ENCODE results near the gene KRT222. TPM values are rescaled to one million over a fixed set of nuclear protein-coding genes. Genes with fewer than 3 reads are reported as not detected.

KRT222 gene
- polyA plus RNA-seq, 2 donors: 0.43 to 0.59 TPM

DNA sequence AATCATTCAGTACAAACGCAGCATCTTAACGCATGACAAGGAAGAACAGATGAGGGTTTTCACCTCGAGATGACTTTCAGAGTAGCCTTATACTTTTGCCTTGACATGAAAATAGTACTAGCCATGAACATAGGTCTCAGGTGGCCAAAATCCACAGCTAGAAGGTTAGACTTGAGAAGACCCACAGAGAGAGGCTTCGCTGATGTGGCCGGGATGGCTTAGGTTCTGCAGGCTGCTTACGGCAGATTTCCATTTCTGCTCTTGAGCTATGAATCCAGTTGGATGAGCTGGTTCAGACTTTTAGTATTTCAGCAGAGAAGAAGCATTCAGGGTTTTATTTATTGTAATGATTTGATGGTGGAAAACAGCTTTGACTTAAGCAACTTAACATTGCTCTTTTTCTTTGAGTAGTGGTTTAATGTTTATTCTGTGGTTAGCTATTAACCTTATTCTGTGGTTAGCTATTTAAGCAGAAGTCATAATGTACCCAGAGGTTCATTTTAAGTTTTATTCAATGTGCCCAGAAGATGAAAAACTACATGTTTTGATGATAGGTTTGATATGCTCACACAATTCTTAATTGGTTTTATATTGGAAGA lies 31.0 kb upstream of the KRT222 start:
- Histone ChIP-seq H3K36me3 (ENCODE audit: control insufficient read depth in 2 of 2, insufficient read depth in 2 of 2, low read length in 1 of 2) (no peaks in the 10 kb centered on the region), H3K4me3 (ENCODE audit: low read depth in 1 of 2, low read length in 2 of 2) (no peak overlapping the region), H3K27ac (ENCODE audit: low read depth in 2 of 2, low read length in 1 of 2) (no peak overlapping the region), H3K9me3 (ENCODE audit: control insufficient read depth in 2 of 2, insufficient read depth in 1 of 2, low read depth in 1 of 2, low read length in 1 of 2) (no peaks in the 10 kb centered on the region), H3K4me1 (ENCODE audit: control insufficient read depth in 2 of 2, insufficient read depth in 2 of 2, low read length in 1 of 2) (no peaks in the 10 kb centered on the region), H3K27me3 (ENCODE audit: control insufficient read depth in 1 of 2, insufficient read depth in 2 of 2, low read length in 2 of 2) (no peaks in the 10 kb centered on the region)
- WGBS, 2 donors: 87 to 93% methylated on average over 6 of the region's 6 CpGs

DNA sequence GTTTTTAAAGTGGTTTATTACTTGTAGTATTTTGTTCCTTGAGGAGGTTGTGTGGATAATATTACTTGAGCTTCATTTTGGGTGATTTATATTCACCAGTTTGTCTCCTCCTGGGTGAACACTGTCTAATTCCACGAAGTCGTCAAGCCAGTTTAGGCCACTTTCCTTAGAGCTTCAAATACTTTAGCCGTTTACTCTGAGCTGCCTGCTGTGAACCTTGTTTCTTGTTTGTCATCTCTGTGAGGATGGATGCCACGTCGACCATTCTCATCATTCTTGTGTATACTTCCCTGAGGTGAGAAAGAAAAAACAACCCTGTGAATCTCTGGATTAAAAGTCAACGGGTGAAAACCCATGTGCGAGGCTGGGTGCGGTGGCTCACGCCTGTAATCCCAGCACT lies 29.6 kb upstream of the KRT222 start:
- no peaks in the 10 kb centered on the region for H3K4me1 ChIP-seq (ENCODE audit: control insufficient read depth in 2 of 2, insufficient read depth in 2 of 2, low read length in 1 of 2)
- no peaks in the 10 kb centered on the region for H3K9me3 ChIP-seq (ENCODE audit: control insufficient read depth in 2 of 2, insufficient read depth in 1 of 2, low read depth in 1 of 2, low read length in 1 of 2)
- H3K36me3 ChIP-seq (ENCODE audit: control insufficient read depth in 2 of 2, insufficient read depth in 2 of 2, low read length in 1 of 2): no peaks in the 10 kb centered on the region
- no peak overlapping the region for H3K27ac ChIP-seq (ENCODE audit: low read depth in 2 of 2, low read length in 1 of 2)
- H3K4me3 ChIP-seq (ENCODE audit: low read depth in 1 of 2, low read length in 2 of 2): no peak overlapping the region
- WGBS, 2 donors: 63 to 66% methylated on average over 9 of the region's 9 CpGs
- H3K27me3 ChIP-seq (ENCODE audit: control insufficient read depth in 1 of 2, insufficient read depth in 2 of 2, low read length in 2 of 2): no peaks in the 10 kb centered on the region

DNA sequence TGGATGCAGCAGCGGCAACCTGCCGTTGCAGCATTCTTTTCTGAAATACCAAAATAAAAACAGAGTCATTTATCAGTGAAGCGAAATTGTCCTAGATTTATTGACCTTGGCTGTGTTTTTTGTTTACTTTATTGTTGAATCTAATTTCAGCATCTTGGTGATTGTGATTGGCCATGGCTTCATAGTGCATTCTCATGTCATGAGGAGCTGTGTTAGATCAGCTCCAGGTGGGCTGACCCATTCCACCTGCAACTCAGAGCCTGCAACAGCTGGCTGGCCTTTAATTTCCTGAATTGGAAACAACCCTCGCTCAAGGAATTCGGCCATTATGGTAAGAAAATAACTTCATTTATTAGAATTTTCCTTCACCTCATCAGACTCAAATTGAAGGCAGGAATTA lies 22.1 kb upstream of the KRT222 start:
- Histone ChIP-seq H3K4me1 (ENCODE audit: control insufficient read depth in 2 of 2, insufficient read depth in 2 of 2, low read length in 1 of 2) (no peaks in the 10 kb centered on the region), H3K9me3 (ENCODE audit: control insufficient read depth in 2 of 2, insufficient read depth in 1 of 2, low read depth in 1 of 2, low read length in 1 of 2) (no peaks in the 10 kb centered on the region), H3K27me3 (ENCODE audit: control insufficient read depth in 1 of 2, insufficient read depth in 2 of 2, low read length in 2 of 2) (no peaks in the 10 kb centered on the region), H3K27ac (ENCODE audit: low read depth in 2 of 2, low read length in 1 of 2) (no peak overlapping the region), H3K4me3 (ENCODE audit: low read depth in 1 of 2, low read length in 2 of 2) (no peak overlapping the region), H3K36me3 (ENCODE audit: control insufficient read depth in 2 of 2, insufficient read depth in 2 of 2, low read length in 1 of 2) (no peaks in the 10 kb centered on the region)
- WGBS, 2 donors: 81 to 85% methylated on average over 5 of the region's 5 CpGs

DNA sequence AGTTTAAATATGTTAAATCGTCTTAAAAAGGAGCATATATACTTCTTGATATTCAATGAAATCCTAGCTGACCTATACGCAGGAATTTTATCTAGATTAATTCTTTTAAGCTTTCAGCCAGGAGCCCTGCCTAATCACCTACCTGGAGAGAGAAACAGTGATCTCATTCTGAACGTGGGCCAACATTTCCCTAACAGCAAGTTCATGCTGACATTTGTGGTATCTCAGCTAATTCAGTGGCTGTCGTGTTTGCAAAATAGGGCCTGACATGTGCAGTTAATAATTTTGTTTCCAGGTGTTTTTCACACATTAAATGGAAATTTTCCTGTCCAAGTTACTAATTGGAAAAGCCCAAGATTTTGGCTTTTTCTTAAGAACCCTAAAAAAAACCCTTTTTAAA lies 21.2 kb upstream of the KRT222 start:
- Histone ChIP-seq H3K9me3 (ENCODE audit: control insufficient read depth in 2 of 2, insufficient read depth in 1 of 2, low read depth in 1 of 2, low read length in 1 of 2) (no peaks in the 10 kb centered on the region), H3K36me3 (ENCODE audit: control insufficient read depth in 2 of 2, insufficient read depth in 2 of 2, low read length in 1 of 2) (no peaks in the 10 kb centered on the region), H3K4me1 (ENCODE audit: control insufficient read depth in 2 of 2, insufficient read depth in 2 of 2, low read length in 1 of 2) (no peaks in the 10 kb centered on the region), H3K27ac (ENCODE audit: low read depth in 2 of 2, low read length in 1 of 2) (no peak overlapping the region), H3K27me3 (ENCODE audit: control insufficient read depth in 1 of 2, insufficient read depth in 2 of 2, low read length in 2 of 2) (no peaks in the 10 kb centered on the region), H3K4me3 (ENCODE audit: low read depth in 1 of 2, low read length in 2 of 2) (no peak overlapping the region)
- WGBS, 2 donors: 40 to 45% methylated on average over 4 of the region's 4 CpGs

DNA sequence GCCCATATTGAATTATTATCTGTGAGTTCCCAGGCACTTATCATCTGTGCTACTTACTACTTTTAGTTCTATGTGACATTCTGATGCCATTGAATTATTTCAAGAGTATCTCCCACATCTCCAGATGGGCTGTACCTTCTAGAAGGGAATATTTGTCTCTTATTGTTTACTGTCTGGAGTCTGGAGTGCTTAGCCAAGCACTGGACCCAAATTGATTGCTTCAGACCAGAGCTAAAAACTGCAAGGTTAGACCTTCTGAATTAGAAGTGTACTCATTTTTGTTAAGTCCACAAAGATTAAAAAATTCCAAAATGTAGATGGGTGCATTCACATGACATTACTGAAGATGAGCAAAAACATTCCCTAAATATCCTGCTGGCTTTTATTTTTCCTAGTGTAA lies 16.0 kb upstream of the KRT222 start:
- Histone ChIP-seq H3K36me3 (ENCODE audit: control insufficient read depth in 2 of 2, insufficient read depth in 2 of 2, low read length in 1 of 2) (no peaks in the 10 kb centered on the region), H3K27me3 (ENCODE audit: control insufficient read depth in 1 of 2, insufficient read depth in 2 of 2, low read length in 2 of 2) (no peaks in the 10 kb centered on the region)

DNA sequence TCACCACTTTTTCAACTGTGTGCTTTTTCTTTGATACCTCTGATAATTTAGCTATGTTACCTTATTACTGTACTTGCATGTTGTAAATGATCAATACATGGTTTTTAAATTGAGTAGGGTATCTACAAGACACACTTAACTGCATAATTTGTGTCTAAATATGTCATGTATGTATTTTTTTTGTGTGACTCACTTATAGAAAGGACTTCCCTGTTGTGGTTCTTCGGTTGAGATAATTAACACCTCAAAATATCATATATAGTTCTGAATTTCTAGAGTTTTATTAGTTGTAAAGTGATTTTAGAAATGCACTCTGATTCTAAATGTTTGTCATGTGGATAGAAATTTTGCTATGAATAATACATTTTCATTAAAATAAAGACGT lies 14.5 kb upstream of the KRT222 start:
- Histone ChIP-seq H3K4me1 (ENCODE audit: control insufficient read depth in 2 of 2, insufficient read depth in 2 of 2, low read length in 1 of 2) (no peaks in the 10 kb centered on the region), H3K4me3 (ENCODE audit: low read depth in 1 of 2, low read length in 2 of 2) (no peak overlapping the region), H3K27me3 (ENCODE audit: control insufficient read depth in 1 of 2, insufficient read depth in 2 of 2, low read length in 2 of 2) (no peaks in the 10 kb centered on the region), H3K36me3 (ENCODE audit: control insufficient read depth in 2 of 2, insufficient read depth in 2 of 2, low read length in 1 of 2) (no peaks in the 10 kb centered on the region), H3K9me3 (ENCODE audit: control insufficient read depth in 2 of 2, insufficient read depth in 1 of 2, low read depth in 1 of 2, low read length in 1 of 2) (no peaks in the 10 kb centered on the region), H3K27ac (ENCODE audit: low read depth in 2 of 2, low read length in 1 of 2) (no peak overlapping the region)
- WGBS, 2 donors: 78 to 79% methylated on average over 2 of the region's 2 CpGs

More for the DNA sequence above, 16.0 kb upstream of the KRT222 start:
- Histone ChIP-seq H3K4me1 (ENCODE audit: control insufficient read depth in 2 of 2, insufficient read depth in 2 of 2, low read length in 1 of 2) (no peaks in the 10 kb centered on the region), H3K4me3 (ENCODE audit: low read depth in 1 of 2, low read length in 2 of 2) (no peak overlapping the region), H3K9me3 (ENCODE audit: control insufficient read depth in 2 of 2, insufficient read depth in 1 of 2, low read depth in 1 of 2, low read length in 1 of 2) (no peaks in the 10 kb centered on the region), H3K27ac (ENCODE audit: low read depth in 2 of 2, low read length in 1 of 2) (no peak overlapping the region)

DNA sequence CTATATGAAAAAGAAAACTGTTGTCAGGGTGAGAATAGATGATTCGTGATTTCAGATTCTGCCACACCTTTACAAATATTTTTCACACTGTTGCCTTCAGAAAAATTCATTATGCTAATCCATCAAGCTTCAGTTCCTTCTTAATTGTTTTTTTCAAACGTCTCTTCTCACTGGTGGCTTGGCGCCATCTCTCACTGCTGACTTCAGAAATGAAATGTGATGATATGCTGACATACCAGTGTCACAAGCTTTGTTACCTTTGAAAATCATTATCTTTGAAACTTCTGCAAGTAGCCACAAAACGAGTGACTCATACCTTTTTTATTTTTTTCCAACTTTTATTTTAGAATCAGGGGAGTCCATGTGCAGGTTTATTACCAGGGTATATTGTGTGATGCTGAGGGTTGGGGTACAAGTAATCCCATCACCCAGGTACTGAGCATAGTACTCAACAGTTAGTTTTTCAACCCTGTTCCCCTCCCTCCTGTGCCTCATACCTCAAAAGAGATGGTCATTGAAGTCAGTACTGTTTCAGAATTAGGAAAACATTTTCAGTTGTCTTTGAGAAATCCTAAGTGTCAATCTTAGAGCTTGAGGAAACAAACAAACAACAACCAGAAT lies 14.0 kb upstream of the KRT222 start:
- WGBS, 2 donors: 26 to 43% methylated on average over 4 of the region's 4 CpGs
- Histone ChIP-seq H3K9me3 (ENCODE audit: control insufficient read depth in 2 of 2, insufficient read depth in 1 of 2, low read depth in 1 of 2, low read length in 1 of 2) (no peaks in the 10 kb centered on the region), H3K4me3 (ENCODE audit: low read depth in 1 of 2, low read length in 2 of 2) (no peak overlapping the region), H3K36me3 (ENCODE audit: control insufficient read depth in 2 of 2, insufficient read depth in 2 of 2, low read length in 1 of 2) (no peaks in the 10 kb centered on the region), H3K4me1 (ENCODE audit: control insufficient read depth in 2 of 2, insufficient read depth in 2 of 2, low read length in 1 of 2) (no peaks in the 10 kb centered on the region), H3K27me3 (ENCODE audit: control insufficient read depth in 1 of 2, insufficient read depth in 2 of 2, low read length in 2 of 2) (no peaks in the 10 kb centered on the region), H3K27ac (ENCODE audit: low read depth in 2 of 2, low read length in 1 of 2) (no peak overlapping the region)

DNA sequence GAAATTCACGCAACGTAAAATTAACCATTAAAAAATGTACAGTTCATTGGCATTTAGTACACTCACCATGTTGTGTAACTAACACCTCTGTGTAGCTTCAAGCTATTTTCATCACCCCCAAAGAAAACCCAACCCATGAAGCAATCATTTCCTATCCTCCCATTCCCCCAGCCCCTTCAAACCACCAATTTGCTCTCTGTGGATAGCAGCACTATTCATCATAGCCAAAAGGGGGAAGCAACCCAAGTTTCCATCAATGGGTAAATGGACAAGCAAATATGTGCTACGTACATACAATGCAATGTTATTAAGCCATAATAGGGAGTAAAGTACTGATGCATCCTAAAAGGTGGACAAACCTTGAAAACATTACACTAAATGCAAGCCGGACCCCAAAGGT lies 10.9 kb upstream of the KRT222 start:
- Histone ChIP-seq H3K27me3 (ENCODE audit: control insufficient read depth in 1 of 2, insufficient read depth in 2 of 2, low read length in 2 of 2) (no peaks in the 10 kb centered on the region), H3K27ac (ENCODE audit: low read depth in 2 of 2, low read length in 1 of 2) (no peak overlapping the region), H3K9me3 (ENCODE audit: control insufficient read depth in 2 of 2, insufficient read depth in 1 of 2, low read depth in 1 of 2, low read length in 1 of 2) (no peaks in the 10 kb centered on the region), H3K4me1 (ENCODE audit: control insufficient read depth in 2 of 2, insufficient read depth in 2 of 2, low read length in 1 of 2) (no peaks in the 10 kb centered on the region), H3K36me3 (ENCODE audit: control insufficient read depth in 2 of 2, insufficient read depth in 2 of 2, low read length in 1 of 2) (no peaks in the 10 kb centered on the region), H3K4me3 (ENCODE audit: low read depth in 1 of 2, low read length in 2 of 2) (no peak overlapping the region)
- WGBS, 2 donors: 91 to 92% methylated on average over 4 of the region's 4 CpGs

DNA sequence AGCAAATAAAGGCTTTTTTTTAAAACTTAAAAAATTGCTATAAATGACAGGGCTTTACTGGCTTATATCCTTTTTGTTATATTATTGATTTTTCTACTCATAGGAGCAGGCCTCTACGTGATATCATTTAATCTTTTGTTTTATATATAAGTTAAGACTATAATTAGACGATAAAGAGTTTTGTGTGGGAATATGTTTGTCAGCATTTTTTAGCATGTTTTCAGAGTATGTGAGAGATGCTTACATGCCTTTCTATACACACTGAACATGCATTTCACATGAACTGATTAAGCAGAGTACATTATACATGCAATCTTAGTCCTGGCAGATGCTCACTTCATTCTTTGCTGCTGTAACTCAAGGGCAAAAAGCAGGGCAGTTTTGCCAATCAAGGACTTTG lies 7.7 kb upstream of the KRT222 start:
- WGBS, 2 donors: 75 to 76% methylated on average over 2 of the region's 2 CpGs
- Histone ChIP-seq H3K27me3 (ENCODE audit: control insufficient read depth in 1 of 2, insufficient read depth in 2 of 2, low read length in 2 of 2) (no peaks in the 10 kb centered on the region), H3K4me1 (ENCODE audit: control insufficient read depth in 2 of 2, insufficient read depth in 2 of 2, low read length in 1 of 2) (no peaks in the 10 kb centered on the region), H3K27ac (ENCODE audit: low read depth in 2 of 2, low read length in 1 of 2) (no peak overlapping the region), H3K4me3 (ENCODE audit: low read depth in 1 of 2, low read length in 2 of 2) (no peak overlapping the region), H3K36me3 (ENCODE audit: control insufficient read depth in 2 of 2, insufficient read depth in 2 of 2, low read length in 1 of 2) (no peaks in the 10 kb centered on the region), H3K9me3 (ENCODE audit: control insufficient read depth in 2 of 2, insufficient read depth in 1 of 2, low read depth in 1 of 2, low read length in 1 of 2) (no peaks in the 10 kb centered on the region)

DNA sequence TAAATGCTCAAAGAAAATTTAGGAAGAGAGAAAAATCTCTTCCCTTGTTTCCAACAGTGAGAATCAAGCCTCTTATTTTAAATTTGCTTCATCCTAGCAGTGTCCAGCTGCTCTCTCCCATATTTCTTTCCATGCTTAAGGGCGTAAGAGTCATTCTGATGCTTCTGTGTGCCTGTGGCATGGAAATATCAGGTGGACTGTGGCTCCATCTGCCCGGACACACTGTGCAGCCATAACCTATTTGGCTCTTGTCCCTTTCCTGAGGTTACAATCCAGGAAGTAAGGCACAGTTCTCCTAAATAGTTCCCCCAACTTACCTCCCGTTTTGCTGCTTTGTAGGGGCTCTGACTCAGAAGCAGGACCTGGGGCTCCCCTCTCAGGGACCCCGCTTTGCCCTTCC lies 6.3 kb upstream of the KRT222 start:
- H3K36me3 ChIP-seq (ENCODE audit: control insufficient read depth in 2 of 2, insufficient read depth in 2 of 2, low read length in 1 of 2): no peaks in the 10 kb centered on the region
- H3K27ac ChIP-seq (ENCODE audit: low read depth in 2 of 2, low read length in 1 of 2): no peak overlapping the region
- no peak overlapping the region for H3K4me3 ChIP-seq (ENCODE audit: low read depth in 1 of 2, low read length in 2 of 2)
- 49 to 54% methylated on average over 4 of the region's 4 CpGs for WGBS, 2 donors
- H3K27me3 ChIP-seq (ENCODE audit: control insufficient read depth in 1 of 2, insufficient read depth in 2 of 2, low read length in 2 of 2): no peaks in the 10 kb centered on the region
- no peaks in the 10 kb centered on the region for H3K4me1 ChIP-seq (ENCODE audit: control insufficient read depth in 2 of 2, insufficient read depth in 2 of 2, low read length in 1 of 2)
- H3K9me3 ChIP-seq (ENCODE audit: control insufficient read depth in 2 of 2, insufficient read depth in 1 of 2, low read depth in 1 of 2, low read length in 1 of 2): no peaks in the 10 kb centered on the region
